Right lobe of liver (tissue), 6 donors: ENCODE measurements around the gene ADIRF. TPM values are rescaled to one million over a fixed set of nuclear protein-coding genes. Genes with fewer than 3 reads are reported as not detected.

ENCODE experiments used
- ATAC-seq, 4 donors: fragments of 200-7000 bp; cut with Tn5 transposase; one replicate each; pipeline ENCODE4 v1.9.1; 2020; ENCODE audit warnings: mild to moderate bottlenecking in 4 of 4, moderate library complexity in 4 of 4
- DNase-seq, 3 donors: peaks; one replicate each; pipeline ENCODE4 v3.0.0-alpha.2; 2020
- H3K27ac ChIP-seq, 3 donors: fragments of 200-600 bp; one replicate each; pipeline ENCODE4 v1.8.0; 2022
- H3K27me3 ChIP-seq, 2 donors: fragments of 200-600 bp; one replicate each; pipeline ENCODE4 v1.8.0; 2022
- H3K36me3 ChIP-seq, 4 donors: fragments of 200-600 bp; sonication (generic) in 1 of 4; one replicate each; pipeline versions ENCODE4 v1.5.1 to v1.8.0; 2017 to 2022; ENCODE audit warnings: control low read depth in 1 of 4
- H3K4me1 ChIP-seq, 4 donors: fragments of 200-600 bp; sonication (generic) in 1 of 4; one replicate each; pipeline versions ENCODE4 v1.5.1 to v1.8.0; 2017 to 2022; ENCODE audit warnings: control low read depth in 1 of 4
- H3K4me3 ChIP-seq, 3 donors: fragments of 200-600 bp; one replicate each; pipeline ENCODE4 v1.8.0; 2022
- H3K9me3 ChIP-seq, 4 donors: fragments of 200-600 bp; sonication (generic) in 1 of 4; one replicate each; pipeline versions ENCODE4 v1.5.1 to v1.8.0; 2017 to 2022; ENCODE audit warnings: control low read depth in 1 of 4
- CTCF ChIP-seq, 4 donors: fragments of 200-600 bp in 3 of 4; fragments of 450-650 bp in 1 of 4; IDR thresholded peaks; one replicate each; pipeline versions ENCODE4 v1.5.1 to v1.8.0; 2016 to 2022; ENCODE audit warnings: antibody characterized with exemption in 4 of 4, mild to moderate bottlenecking in 2 of 4
- POLR2A ChIP-seq: fragments of 450-650 bp; IDR thresholded peaks from one replicate; pipeline ENCODE4 v1.6.1; 2017; ENCODE audit warnings: antibody characterized with exemption, mild to moderate bottlenecking
- WGBS: methylation state at CpG from one replicate; pipeline ENCODE4 v1.1.6; 2018; ENCODE audit warnings: low coverage, low lambda C conversion rate; ENCODE audit not compliant: insufficient coverage; ENCODE audit errors: missing lambda C conversion rate; 5-methylcytosine and 5-hydroxymethylcytosine counted together
- intact Hi-C, 2 donors: fragments of 100-400 bp; cut with DNase I; formaldehyde crosslinking; loops; one replicate each; pipeline versions ENCODE4 v1.11.2 to v1.14.1; 2022
- total RNA-seq, 6 experiments: library from RNA; depleted of rRNA in 2 of 6; stranded (reverse); fragments of >200 nt in 2 of 6; fragmentation: NEBNext Ultra II Directional in 3 of 6; extraction: Animal tissue kit (Norgen Biotek cat#: 25700) in 3 of 6; gene quantifications; one replicate each; pipeline versions ENCODE4 v1.1.0 to v1.2.4, GENCODE V29; 2016 to 2023
- donor health status: DM: no; HTN: yes; CAD: no.
- donor health status: DM: no; HTN: no; CAD: no.
- donor health status: DM: no; HTN: no; CAD: no.
- donor health status: DM: no; HTN: yes; CAD: no.
- donor health status: DM: no; HTN: yes; CAD: no.

Gene ADIRF
- total RNA-seq, 6 experiments from 2014 or later, result 11.1 to 77.6 (median 28.6) TPM

- WGBS, result 71% methylated on average over 5 of the region's 30 CpGs
- Histone ChIP-seq H3K36me3 (no peaks in the 10 kb centered on the region), H3K9me3 (no peaks in the 10 kb centered on the region), H3K4me3 (peak overlapping the region in 1 of 3 donors; percentile 9), H3K4me1 (peaks cover 0 to 25% (median 9%) of the 10 kb centered on the region in 4 donors), H3K27me3 (no peaks in the 10 kb centered on the region), H3K27ac (peak overlapping the region in 1 of 3 donors; percentile 26)
- TF ChIP-seq POLR2A, result no peak
- TF ChIP-seq CTCF (IDR thresholded peaks at IDR 0.05), result no peak
- intact Hi-C loops, result no loop called here
- peak; percentile 76 to 93 (median 88) for DNase-seq
- peak; percentile 69 to 82 (median 80) for ATAC-seq
Measured at GRCh38 chr10:86943316-86944030, 24.8 kb upstream of the ADIRF start.

GRCh38 chr10:86944031-86944419 is 24.3 kb upstream of the ADIRF start:
- peak in 3 of 4 donors; percentile 2 to 19 (median 3) for ATAC-seq
- TF ChIP-seq POLR2A (no peak), CTCF (IDR thresholded peaks at IDR 0.05) (no peak)
- Histone ChIP-seq H3K36me3 (no peaks in the 10 kb centered on the region), H3K27me3 (no peaks in the 10 kb centered on the region), H3K4me1 (peaks cover 0 to 25% (median 9%) of the 10 kb centered on the region in 4 donors), H3K9me3 (no peaks in the 10 kb centered on the region), H3K4me3 (no peak overlapping the region), H3K27ac (no peak overlapping the region)
- no CpG with 5 or more reads among the region's 4 CpGs for WGBS
- intact Hi-C loops, result no loop called here
- DNase-seq, result peak in 1 of 3 donors; percentile 63

GRCh38 chr10:86944471-86944870 is 23.8 kb upstream of the ADIRF start:
- H3K4me3 ChIP-seq, result no peak overlapping the region
- intact Hi-C loops, result no loop called here
- DNase-seq (no peak), ATAC-seq (no peak)
- H3K4me1 ChIP-seq, result peaks cover 0 to 25% (median 9%) of the 10 kb centered on the region in 4 donors
- H3K9me3 ChIP-seq, result no peaks in the 10 kb centered on the region
- TF ChIP-seq CTCF (IDR thresholded peaks at IDR 0.05), result no peak
- no peak for TF ChIP-seq POLR2A
- no peak overlapping the region for H3K27ac ChIP-seq
- H3K36me3 ChIP-seq, result no peaks in the 10 kb centered on the region
- no peaks in the 10 kb centered on the region for H3K27me3 ChIP-seq

- H3K4me1 ChIP-seq, result peaks cover 0 to 25% (median 9%) of the 10 kb centered on the region in 4 donors
- H3K4me3 ChIP-seq, result no peak overlapping the region
- no peaks in the 10 kb centered on the region for H3K9me3 ChIP-seq
- intact Hi-C loops, result no loop called here
- no peaks in the 10 kb centered on the region for H3K27me3 ChIP-seq
- TF ChIP-seq CTCF (IDR thresholded peaks at IDR 0.05), result no peak
- no peak for TF ChIP-seq POLR2A
- peak in 1 of 3 donors; percentile 18 for DNase-seq
- H3K36me3 ChIP-seq, result no peaks in the 10 kb centered on the region
- no peak for ATAC-seq
- H3K27ac ChIP-seq, result no peak overlapping the region
- 92% methylated on average over 2 of the region's 3 CpGs for WGBS
Measured at GRCh38 chr10:86944907-86945306, 23.4 kb upstream of the ADIRF start.
